Colonic mucosa (tissue), 4 donors: ENCODE data around the gene PTGER3. TPM values are rescaled to one million over a fixed set of nuclear protein-coding genes. Genes with fewer than 3 reads are reported as not detected.
A peak's percentile ranks its signal among the peaks of the same experiment; 100 is the strongest.

ENCODE experiments used
- DNase-seq: peaks from one replicate; pipeline ENCODE4 v3.0.0-alpha.2; 2020
- H3K27ac ChIP-seq: fragments of 200-600 bp; one replicate; pipeline ENCODE4 v1.8.0; 2021
- H3K27me3 ChIP-seq: fragments of 200-600 bp; one replicate; pipeline ENCODE4 v1.8.0; 2021
- H3K36me3 ChIP-seq: fragments of 200-600 bp; one replicate; pipeline ENCODE4 v1.8.0; 2021
- H3K4me1 ChIP-seq: fragments of 200-600 bp; one replicate; pipeline ENCODE4 v1.8.0; 2021; ENCODE audit warnings: mild to moderate bottlenecking
- H3K4me3 ChIP-seq: fragments of 200-600 bp; one replicate; pipeline ENCODE4 v1.8.0; 2021
- H3K9ac ChIP-seq, 2 donors: one replicate each; pipeline ENCODE4 v1.7.0; 2013; ENCODE audit warnings: control low read depth in 2 of 2, low read depth in 2 of 2, low read length in 2 of 2
- H3K9me3 ChIP-seq: fragments of 200-600 bp; one replicate; pipeline ENCODE4 v1.8.0; 2021
- CTCF ChIP-seq: fragments of 200-600 bp; IDR thresholded peaks from one replicate; pipeline ENCODE4 v1.8.0; 2022; ENCODE audit warnings: antibody characterized with exemption, mild to moderate bottlenecking
- intact Hi-C: fragments of 100-400 bp; cut with DNase I; formaldehyde crosslinking; loops from one replicate; pipeline ENCODE4 v1.14.1; 2022
- total RNA-seq, 2 donors: library from RNA; stranded (reverse); fragmentation: NEBNext Ultra II Directional in 1 of 2; extraction: Animal tissue kit (Norgen Biotek cat#: 25700) in 1 of 2; gene quantifications; one replicate each; pipeline ENCODE4 v1.2.1, GENCODE V29; 2021
- donor health status: healthy.
- donor health status: DM: no; HTN: no; CAD: no.
- donor health status: DM: no; HTN: no; CAD: no.

The PTGER3 gene
- total RNA-seq, 2 donors from 2014 or later, result 1.2 to 3.7 TPM

GRCh38 chr1:71087713-71088112, 40.1 kb upstream of the PTGER3 start:
- Histone ChIP-seq H3K27me3 (no peaks in the 10 kb centered on the region), H3K27ac (peak overlapping the region; percentile 63), H3K9ac (no peak overlapping the region), H3K36me3 (no peaks in the 10 kb centered on the region), H3K4me1 (no peaks in the 10 kb centered on the region), H3K9me3 (no peaks in the 10 kb centered on the region), H3K4me3 (no peak overlapping the region)
- TF ChIP-seq CTCF, result no peak
- DNase-seq, result peak; percentile 38
- intact Hi-C loops, result no loop called here

- no peak for DNase-seq
- Histone ChIP-seq H3K4me1 (no peaks in the 10 kb centered on the region), H3K36me3 (no peaks in the 10 kb centered on the region), H3K9ac (no peak overlapping the region), H3K27me3 (no peaks in the 10 kb centered on the region), H3K9me3 (no peaks in the 10 kb centered on the region), H3K27ac (peak overlapping the region; percentile 63), H3K4me3 (no peak overlapping the region)
- no peak for TF ChIP-seq CTCF
- intact Hi-C loops, result no loop called here
Observed at GRCh38 chr1:71087060-71087459, 39.4 kb upstream of the PTGER3 start.

- Histone ChIP-seq H3K9ac (no peak overlapping the region), H3K36me3 (no peaks in the 10 kb centered on the region), H3K4me3 (no peak overlapping the region), H3K4me1 (no peaks in the 10 kb centered on the region), H3K27ac (no peak overlapping the region), H3K27me3 (no peaks in the 10 kb centered on the region), H3K9me3 (no peaks in the 10 kb centered on the region)
- DNase-seq, result no peak
- intact Hi-C loops, result no loop called here
- TF ChIP-seq CTCF, result no peak
Observed at GRCh38 chr1:71086331-71086730, 38.7 kb upstream of the PTGER3 start.

GRCh38 chr1:71083271-71083670, 35.7 kb upstream of the PTGER3 start:
- H3K9ac ChIP-seq, result no peak overlapping the region
- H3K27me3 ChIP-seq, result no peaks in the 10 kb centered on the region
- no peaks in the 10 kb centered on the region for H3K9me3 ChIP-seq
- intact Hi-C loops, result no loop called here
- H3K4me1 ChIP-seq, result peaks cover 7% of the 10 kb centered on the region
- no peaks in the 10 kb centered on the region for H3K36me3 ChIP-seq
- no peak for DNase-seq
- TF ChIP-seq CTCF, result no peak
- no peak overlapping the region for H3K27ac ChIP-seq
- no peak overlapping the region for H3K4me3 ChIP-seq

GRCh38 chr1:71081697-71082080, 34.1 kb upstream of the PTGER3 start:
- Histone ChIP-seq H3K36me3 (no peaks in the 10 kb centered on the region), H3K27me3 (no peaks in the 10 kb centered on the region), H3K4me3 (peak overlapping the region; percentile 75), H3K9me3 (no peaks in the 10 kb centered on the region), H3K9ac (peak overlapping the region in 1 of 2 donors; percentile 15), H3K27ac (peak overlapping the region; percentile 89), H3K4me1 (peaks cover 7% of the 10 kb centered on the region)
- no peak for DNase-seq
- intact Hi-C loops, result no loop called here
- TF ChIP-seq CTCF, result no peak
